ENCODE data around the gene CFAP126.
"Not testable (repeated sequence)": the region's sequence is repeated elsewhere in the genome, so short reads cannot be mapped to it uniquely, and the experiment has no call there.

Gene CFAP126

DNA sequence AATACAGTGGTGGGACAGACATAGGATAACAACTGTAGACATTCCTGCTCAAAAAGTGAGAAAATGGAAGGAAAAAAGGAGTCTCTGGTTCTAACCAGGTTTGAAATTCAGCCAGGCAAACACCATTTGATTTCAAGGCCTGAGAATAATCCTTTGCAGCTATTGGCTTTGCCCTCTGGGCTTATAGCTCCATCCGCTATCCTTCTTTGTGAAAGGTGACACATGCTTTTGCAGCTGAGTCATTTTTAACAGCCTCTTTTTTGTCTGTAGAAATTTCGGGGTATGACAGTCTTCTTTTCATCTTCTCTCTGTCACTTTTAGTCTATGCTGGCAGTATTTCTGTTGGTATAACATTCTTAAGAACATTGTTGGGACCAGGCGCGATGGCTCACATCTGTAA lies 37.3 kb downstream of the CFAP126 start:
- no peak for TF ChIP-seq SPI1 (IDR thresholded peaks at IDR 0.05; ENCODE audit: borderline replicate concordance, low read depth)
- TF ChIP-seq REST (IDR thresholded peaks at IDR 0.05; ENCODE audit: insufficient replicate concordance, low read depth): no peak
- TF ChIP-seq CTCF (IDR thresholded peaks at IDR 0.05; ENCODE audit: insufficient read depth, low read length): no peak
- no peak for TF ChIP-seq GABPA (IDR thresholded peaks at IDR 0.05; ENCODE audit: low read depth)
- no peak for TF ChIP-seq POLR2AphosphoS5 (IDR thresholded peaks at IDR 0.05; ENCODE audit: low read depth)
- no peak overlapping the region for H3K4me3 ChIP-seq (replicated peaks; ENCODE audit: insufficient read depth, low read length)
- no peak for DNase-seq (ENCODE audit: low read depth in 1 of 2, low spot score in 1 of 2)

DNA sequence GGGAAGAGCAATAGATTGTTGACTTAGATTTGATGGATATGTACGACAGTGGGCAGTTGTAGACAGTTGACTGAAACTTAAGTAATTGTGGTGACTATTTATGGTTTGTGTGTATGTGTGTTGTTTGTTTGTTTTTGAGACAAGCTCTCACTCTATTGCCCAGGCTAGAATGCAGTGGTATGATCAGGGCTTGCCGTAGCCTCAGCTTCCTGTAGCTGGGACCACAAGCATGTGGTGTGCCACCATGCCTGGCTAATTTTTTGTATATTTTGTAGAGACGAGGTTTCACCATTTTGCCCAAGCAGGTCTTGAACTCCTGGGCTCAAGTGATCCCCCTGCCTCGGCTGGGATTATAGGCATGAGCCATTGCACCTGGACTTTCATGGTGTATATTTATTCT lies 43.7 kb downstream of the CFAP126 start:
- no peak overlapping the region for H3K27ac ChIP-seq (replicated peaks)
- TF ChIP-seq SPI1 (IDR thresholded peaks at IDR 0.05; ENCODE audit: borderline replicate concordance, low read depth): no peak
- TF ChIP-seq REST (IDR thresholded peaks at IDR 0.05; ENCODE audit: insufficient replicate concordance, low read depth): no peak
- TF ChIP-seq GABPA (IDR thresholded peaks at IDR 0.05; ENCODE audit: low read depth): no peak
- no peak for TF ChIP-seq POLR2AphosphoS5 (IDR thresholded peaks at IDR 0.05; ENCODE audit: low read depth)
- TF ChIP-seq CTCF (IDR thresholded peaks at IDR 0.05; ENCODE audit: insufficient read depth, low read length): no peak
- DNase-seq (ENCODE audit: low read depth in 1 of 2, low spot score in 1 of 2): no peak
- H3K4me3 ChIP-seq (replicated peaks; ENCODE audit: insufficient read depth, low read length): no peak overlapping the region
- H3K27me3 ChIP-seq (ENCODE audit: insufficient read depth, poor library complexity, severe bottlenecking): no peaks in the 10 kb centered on the region

More for the DNA sequence above, 37.3 kb downstream of the CFAP126 start:
- no peak overlapping the region for H3K27ac ChIP-seq (replicated peaks)
- H3K27me3 ChIP-seq (ENCODE audit: insufficient read depth, poor library complexity, severe bottlenecking): no peaks in the 10 kb centered on the region

DNA sequence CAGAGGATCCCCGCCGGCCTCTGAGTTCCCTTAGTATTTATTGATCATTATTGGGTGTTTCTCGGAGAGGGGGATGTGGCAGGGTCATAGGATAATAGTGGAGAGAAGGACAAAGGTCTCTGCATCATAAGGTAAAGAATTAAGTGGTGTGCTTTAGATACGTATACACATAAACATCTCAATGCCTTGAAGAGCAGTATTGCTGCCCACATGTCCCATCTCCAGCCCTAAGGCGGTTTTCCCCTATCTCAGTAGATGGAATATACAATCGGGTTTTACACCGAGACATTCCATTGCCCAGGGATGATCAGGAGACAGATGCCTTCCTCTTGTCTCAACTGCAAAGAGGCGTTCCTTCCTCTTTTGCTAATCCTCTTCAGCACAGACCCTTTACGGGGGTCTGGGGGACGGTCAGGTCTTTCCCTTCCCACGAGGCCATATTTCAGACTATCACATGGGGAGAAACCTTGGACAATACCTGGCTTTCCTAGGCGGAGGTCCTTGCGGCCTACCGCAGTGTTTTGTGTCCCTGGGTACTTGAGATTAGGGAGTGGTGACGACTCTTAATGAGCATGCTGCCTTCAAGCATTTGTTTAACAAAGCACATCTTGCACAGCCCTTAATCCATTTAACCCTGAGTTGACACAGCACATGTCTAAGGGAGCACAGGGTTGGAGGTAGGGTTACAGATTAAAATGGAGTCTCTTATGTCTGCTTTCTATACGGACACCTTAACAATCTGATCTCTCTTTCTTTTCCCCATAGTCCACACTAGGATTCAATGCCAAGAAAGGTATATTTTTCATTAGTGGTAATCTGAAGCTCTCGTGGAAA lies 51.6 kb downstream of the CFAP126 start:
- not testable (repeated sequence) for H3K4me3 ChIP-seq (replicated peaks; ENCODE audit: insufficient read depth, low read length); DNase-seq (ENCODE audit: low read depth in 1 of 2, low spot score in 1 of 2); H3K27ac ChIP-seq (replicated peaks); H3K27me3 ChIP-seq (ENCODE audit: insufficient read depth, poor library complexity, severe bottlenecking)
